GM06990 (cell line): ENCODE data around the gene ARHGAP15.

Experiments used
- DNase-seq: peaks from one replicate; pipeline ENCODE4 v3.0.0-alpha.2; 2011; ENCODE audit not compliant: insufficient read length; ENCODE audit errors: extremely low read depth
- H3K27me3 ChIP-seq: replicated peaks from 2 replicates; pipeline ENCODE4 v1.6.0; 2011; ENCODE audit warnings: low read length; ENCODE audit not compliant: control insufficient read depth, insufficient read depth
- H3K36me3 ChIP-seq: 2 replicates; pipeline ENCODE4 v1.5.1; 2011; ENCODE audit warnings: low read length; ENCODE audit not compliant: control insufficient read depth, insufficient read depth
- H3K4me3 ChIP-seq: replicated peaks from 2 replicates; pipeline ENCODE4 v1.5.1; 2011; ENCODE audit warnings: low read depth, mild to moderate bottlenecking, control low read depth, low read length
- TF ChIP-seq, protein P1 (sequence below): IDR thresholded peaks from 2 replicates; pipeline ENCODE4 v1.5.1; 2011; ENCODE audit warnings: low read length, control low read depth, mild to moderate bottlenecking, inconsistent platforms; ENCODE audit not compliant: insufficient read depth, poor library complexity, severe bottlenecking

Gene ARHGAP15

DNA sequence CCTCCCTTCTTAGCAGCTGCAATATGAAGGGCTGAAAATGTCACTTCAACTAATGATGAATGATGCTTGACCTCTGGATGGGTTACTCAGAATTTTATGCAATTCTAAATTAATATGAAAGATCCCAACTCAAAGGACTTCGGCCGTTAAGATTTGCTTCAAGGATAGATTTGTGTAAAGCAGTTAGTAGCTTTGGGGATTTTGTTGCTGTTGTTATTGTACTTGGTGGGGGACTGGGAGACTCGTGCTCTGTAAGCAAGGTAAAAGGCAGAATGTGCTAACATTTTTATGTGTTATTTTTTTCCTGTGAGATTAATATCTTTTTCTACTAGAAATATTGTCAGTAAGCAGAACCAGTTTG is 478.8 kb downstream of the ARHGAP15 start:
- TF ChIP-seq, protein P1, sequence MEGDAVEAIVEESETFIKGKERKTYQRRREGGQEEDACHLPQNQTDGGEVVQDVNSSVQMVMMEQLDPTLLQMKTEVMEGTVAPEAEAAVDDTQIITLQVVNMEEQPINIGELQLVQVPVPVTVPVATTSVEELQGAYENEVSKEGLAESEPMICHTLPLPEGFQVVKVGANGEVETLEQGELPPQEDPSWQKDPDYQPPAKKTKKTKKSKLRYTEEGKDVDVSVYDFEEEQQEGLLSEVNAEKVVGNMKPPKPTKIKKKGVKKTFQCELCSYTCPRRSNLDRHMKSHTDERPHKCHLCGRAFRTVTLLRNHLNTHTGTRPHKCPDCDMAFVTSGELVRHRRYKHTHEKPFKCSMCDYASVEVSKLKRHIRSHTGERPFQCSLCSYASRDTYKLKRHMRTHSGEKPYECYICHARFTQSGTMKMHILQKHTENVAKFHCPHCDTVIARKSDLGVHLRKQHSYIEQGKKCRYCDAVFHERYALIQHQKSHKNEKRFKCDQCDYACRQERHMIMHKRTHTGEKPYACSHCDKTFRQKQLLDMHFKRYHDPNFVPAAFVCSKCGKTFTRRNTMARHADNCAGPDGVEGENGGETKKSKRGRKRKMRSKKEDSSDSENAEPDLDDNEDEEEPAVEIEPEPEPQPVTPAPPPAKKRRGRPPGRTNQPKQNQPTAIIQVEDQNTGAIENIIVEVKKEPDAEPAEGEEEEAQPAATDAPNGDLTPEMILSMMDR, result no peak
- DNase-seq, result no peak
- Histone ChIP-seq H3K36me3 (no peaks in the 10 kb centered on the region; the same call in 1 of the 2 replicates), H3K27me3 (no peaks in the 10 kb centered on the region), H3K4me3 (no peak overlapping the region)

DNA sequence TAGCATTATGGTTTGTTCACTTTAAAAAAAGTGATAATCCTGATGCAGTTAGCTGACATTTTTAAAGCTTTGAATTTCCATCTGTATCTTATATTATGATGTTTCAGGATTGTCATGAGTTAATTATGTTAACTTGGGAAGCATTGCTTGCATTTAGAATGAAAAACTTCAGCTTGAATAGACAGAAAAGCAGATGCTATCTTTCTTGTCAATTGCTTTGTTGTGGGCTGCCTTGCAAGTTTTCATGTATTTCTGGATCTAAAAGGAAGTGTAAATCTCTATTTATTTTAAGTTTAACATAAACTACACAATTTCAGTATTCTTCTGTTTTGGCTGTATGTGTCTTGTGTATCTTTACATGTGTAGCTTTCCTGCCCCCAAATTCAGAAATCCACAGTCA is 479.5 kb downstream of the ARHGAP15 start:
- H3K4me3 ChIP-seq, result no peak overlapping the region
- TF ChIP-seq, protein P1, result no peak
- DNase-seq, result no peak
- no peaks in the 10 kb centered on the region for H3K36me3 ChIP-seq
- no peaks in the 10 kb centered on the region for H3K27me3 ChIP-seq

DNA sequence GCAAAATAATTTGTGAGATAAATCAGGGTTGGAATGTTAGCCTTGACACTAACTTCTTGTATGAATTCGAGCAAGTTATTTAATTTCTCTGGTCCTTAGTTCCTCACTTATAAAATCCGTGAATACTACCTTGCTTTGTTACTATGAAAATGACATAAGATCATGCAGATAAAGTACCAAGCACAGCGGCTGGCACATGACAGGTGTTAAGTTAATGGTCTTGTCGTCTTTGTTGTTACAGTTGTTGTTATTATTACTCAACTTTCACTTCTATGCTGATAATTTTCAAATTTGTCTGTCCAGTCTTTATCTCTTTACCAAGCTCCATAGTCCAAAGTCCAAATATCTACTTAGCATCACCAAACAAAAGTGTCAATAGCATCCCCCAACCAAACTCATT is 482.1 kb downstream of the ARHGAP15 start:
- TF ChIP-seq, protein P1, result no peak
- Histone ChIP-seq H3K36me3 (no peaks in the 10 kb centered on the region), H3K27me3 (no peaks in the 10 kb centered on the region), H3K4me3 (no peak overlapping the region)
- DNase-seq, result no peak

DNA sequence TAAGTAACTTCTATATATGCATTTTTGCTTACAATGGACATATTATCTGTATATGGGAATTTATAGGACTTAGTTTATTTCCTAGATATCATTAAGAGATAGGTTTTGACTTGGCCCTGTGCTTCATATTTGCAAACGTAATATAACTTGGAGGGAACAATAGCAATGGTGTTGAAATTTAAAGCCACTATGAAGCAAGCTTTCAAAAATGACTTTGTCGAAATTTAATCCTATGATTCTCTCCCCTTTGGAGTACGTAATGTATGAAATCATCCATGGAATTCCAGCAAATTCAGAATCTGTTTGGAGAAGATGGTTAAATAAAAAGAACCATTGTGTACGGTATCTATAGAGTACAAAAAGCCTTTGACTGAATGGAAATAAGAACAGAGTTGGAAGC is 486.3 kb downstream of the ARHGAP15 start:
- H3K4me3 ChIP-seq, result no peak overlapping the region
- H3K36me3 ChIP-seq, result no peaks in the 10 kb centered on the region
- H3K27me3 ChIP-seq, result no peaks in the 10 kb centered on the region
- no peak for DNase-seq
- TF ChIP-seq, protein P1, result no peak

DNA sequence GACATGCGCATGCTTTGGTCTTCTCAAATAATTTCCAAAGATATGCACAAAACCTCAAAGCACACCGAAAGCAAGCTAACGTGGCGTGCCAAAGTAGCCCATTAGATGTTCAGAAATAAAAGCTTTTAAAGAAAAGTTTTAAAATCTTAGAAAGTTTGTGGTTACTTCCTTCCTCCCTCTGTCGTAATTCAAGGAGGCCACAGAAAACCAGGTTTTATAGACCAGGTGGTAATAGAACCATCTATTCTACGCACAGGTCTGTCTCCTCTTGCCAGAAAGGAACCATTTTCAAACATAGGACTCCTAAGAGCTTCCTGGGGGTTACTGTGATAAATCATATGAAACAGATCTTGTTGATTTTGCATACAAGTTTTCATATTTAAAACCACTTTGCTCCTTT is 487.2 kb downstream of the ARHGAP15 start:
- Histone ChIP-seq H3K4me3 (no peak overlapping the region), H3K36me3 (no peaks in the 10 kb centered on the region), H3K27me3 (no peaks in the 10 kb centered on the region)
- TF ChIP-seq, protein P1, result no peak
- no peak for DNase-seq

DNA sequence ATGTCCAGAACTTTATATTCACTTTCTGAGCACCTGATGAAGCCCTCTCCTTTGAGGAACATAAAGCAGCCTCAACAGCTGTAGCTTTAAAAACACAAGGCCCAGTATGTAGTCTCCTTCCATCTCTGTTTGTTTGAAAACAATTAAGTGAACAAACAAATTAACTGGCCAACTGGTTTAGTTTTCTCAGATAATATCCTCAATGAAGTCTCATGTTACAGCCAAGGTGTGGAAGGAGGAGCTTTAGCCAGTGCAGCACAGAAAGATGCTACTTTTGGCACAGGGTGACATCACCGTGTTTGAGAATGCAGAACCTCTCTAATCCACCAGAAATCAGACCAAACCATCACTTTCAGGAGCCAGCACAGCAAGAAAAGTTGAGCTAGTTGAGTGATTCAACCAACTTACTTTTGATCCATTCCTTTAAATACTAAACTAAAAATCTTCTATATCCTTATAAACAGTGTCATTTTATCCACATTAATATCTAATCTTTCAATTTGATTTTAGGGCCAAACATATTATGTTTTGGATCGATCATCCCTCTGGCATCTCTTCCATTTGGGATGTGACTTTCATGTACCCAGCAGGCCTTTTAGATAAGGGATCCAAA is 488.7 kb downstream of the ARHGAP15 start:
- DNase-seq, result no peak
- TF ChIP-seq, protein P1, result no peak
- H3K4me3 ChIP-seq, result no peak overlapping the region
- no peaks in the 10 kb centered on the region for H3K36me3 ChIP-seq
- no peaks in the 10 kb centered on the region for H3K27me3 ChIP-seq
